HEK293 (cell line): Measurements from ENCODE around the gene AMPD2.

ENCODE experiments used
- CTCF ChIA-PET: fragments of 350-600 bp; formaldehyde crosslinking; extraction: SDS; loops from one replicate; lab custom pipeline; 2021; ENCODE audit warnings: antibody characterized with exemption; lab: Yijun Ruan, JAX
- POLR2A ChIA-PET: fragments of 300-600 bp; formaldehyde crosslinking; extraction: SDS; loops from one replicate; lab custom pipeline; 2020; ENCODE audit warnings: antibody characterized with exemption, inconsistent platforms; lab: Yijun Ruan, JAX
- H3K27ac ChIP-seq: fragments of 200-500 bp; sonication (Bioruptor generic); 2 replicates; pipeline ENCODE4 v1.5.1; 2014; ENCODE audit warnings: low read depth, low read length, control low read depth, inconsistent platforms; ENCODE audit errors: extremely low read depth
- H3K36me3 ChIP-seq, 2 experiments: fragments of 200-500 bp in 1 of 2; sonication (Bioruptor generic) in 1 of 2; 1 replicate in 1 of 2; 2 replicates in 1 of 2; pipeline ENCODE4 v1.5.1; 2014 to 2017; ENCODE audit warnings: inconsistent platforms in 2 of 2, low read length in 2 of 2; ENCODE audit not compliant: control insufficient read depth in 2 of 2, insufficient read depth in 1 of 2
- H3K4me1 ChIP-seq: fragments of 200-500 bp; sonication (Bioruptor generic); 2 replicates; pipeline ENCODE4 v1.5.1; 2014; ENCODE audit warnings: mild to moderate bottlenecking, low read length, inconsistent platforms; ENCODE audit not compliant: control insufficient read depth, insufficient read depth
- H3K4me3 ChIP-seq: 2 replicates; pipeline ENCODE4 v1.5.1; 2011; ENCODE audit warnings: low read depth, mild to moderate bottlenecking, control low read depth, low read length, moderate library complexity
- H3K9me3 ChIP-seq: fragments of 200-500 bp; sonication (Bioruptor generic); 2 replicates; pipeline ENCODE4 v1.5.1; 2014; ENCODE audit warnings: low read depth, low read length, inconsistent platforms; ENCODE audit not compliant: control insufficient read depth, insufficient read depth
- BCL11B ChIP-seq: fragments of 450-650 bp; formaldehyde crosslinking; IDR thresholded peaks from 2 replicates; pipeline ENCODE4 v1.5.1; 2016; ENCODE audit warnings: low read depth, missing biosample characterization, missing genetic modification characterization
- EGR2 ChIP-seq: fragments of 450-650 bp; formaldehyde crosslinking; IDR thresholded peaks from 2 replicates; pipeline ENCODE4 v1.5.1; 2016; ENCODE audit warnings: low read depth, missing biosample characterization, missing genetic modification characterization
- KLF9 ChIP-seq: fragments of 450-650 bp; formaldehyde crosslinking; IDR thresholded peaks from 2 replicates; pipeline ENCODE4 v1.5.1; 2016; ENCODE audit warnings: missing biosample characterization, missing genetic modification characterization, low read depth
- SALL2 ChIP-seq: fragments of 450-650 bp; formaldehyde crosslinking; IDR thresholded peaks from 2 replicates; pipeline ENCODE4 v1.5.0; 2017; ENCODE audit warnings: missing biosample characterization, mild to moderate bottlenecking, missing genetic modification characterization, borderline replicate concordance
- ZBTB48 ChIP-seq: fragments of 450-650 bp; formaldehyde crosslinking; IDR thresholded peaks from 2 replicates; pipeline ENCODE4 v1.5.1; 2016; ENCODE audit warnings: missing biosample characterization, missing genetic modification characterization
- ZFP37 ChIP-seq: fragments of 450-650 bp; formaldehyde crosslinking; IDR thresholded peaks from 2 replicates; pipeline ENCODE4 v1.5.1; 2016; ENCODE audit warnings: missing biosample characterization, missing genetic modification characterization
- ZFP41 ChIP-seq: fragments of 450-650 bp; formaldehyde crosslinking; IDR thresholded peaks from 2 replicates; pipeline ENCODE4 v1.5.1; 2016; ENCODE audit warnings: missing biosample characterization, missing genetic modification characterization, borderline replicate concordance
- ZNF146 ChIP-seq: fragments of 450-650 bp; formaldehyde crosslinking; IDR thresholded peaks from 2 replicates; pipeline ENCODE4 v1.5.1; 2016; ENCODE audit warnings: missing biosample characterization, missing genetic modification characterization
- ZNF175 ChIP-seq: fragments of 450-650 bp; formaldehyde crosslinking; IDR thresholded peaks from 2 replicates; pipeline ENCODE4 v1.5.1; 2016; ENCODE audit warnings: missing biosample characterization, missing genetic modification characterization
- ZNF211 ChIP-seq: fragments of 450-650 bp; formaldehyde crosslinking; IDR thresholded peaks from 2 replicates; pipeline ENCODE4 v1.5.1; 2016; ENCODE audit warnings: low read depth, missing biosample characterization, missing genetic modification characterization
- ZNF214 ChIP-seq: fragments of 450-650 bp; formaldehyde crosslinking; IDR thresholded peaks from 2 replicates; pipeline ENCODE4 v1.5.1; 2017; ENCODE audit warnings: missing biosample characterization, mild to moderate bottlenecking, missing genetic modification characterization, borderline replicate concordance
- ZNF223 ChIP-seq: fragments of 450-650 bp; formaldehyde crosslinking; IDR thresholded peaks from 2 replicates; pipeline ENCODE4 v1.5.1; 2016; ENCODE audit warnings: missing biosample characterization, missing genetic modification characterization
- ZNF24 ChIP-seq: fragments of 450-650 bp; formaldehyde crosslinking; IDR thresholded peaks from 2 replicates; pipeline ENCODE4 v1.5.1; 2016; ENCODE audit warnings: missing biosample characterization, missing genetic modification characterization
- ZNF26 ChIP-seq: fragments of 450-650 bp; formaldehyde crosslinking; IDR thresholded peaks from 2 replicates; pipeline ENCODE4 v1.5.1; 2016; ENCODE audit warnings: missing biosample characterization, missing genetic modification characterization
- ZNF266 ChIP-seq: fragments of 450-650 bp; formaldehyde crosslinking; IDR thresholded peaks from 2 replicates; pipeline ENCODE4 v1.5.1; 2016; ENCODE audit warnings: missing biosample characterization, missing genetic modification characterization, low read depth
- ZNF341 ChIP-seq: fragments of 450-650 bp; formaldehyde crosslinking; IDR thresholded peaks from 2 replicates; pipeline ENCODE4; 2016; ENCODE audit warnings: low read depth, missing biosample characterization, missing genetic modification characterization
- ZNF350 ChIP-seq: fragments of 450-650 bp; formaldehyde crosslinking; IDR thresholded peaks from 2 replicates; pipeline ENCODE4 v1.5.0; 2017; ENCODE audit warnings: missing biosample characterization, mild to moderate bottlenecking, missing genetic modification characterization
- ZNF394 ChIP-seq: fragments of 450-650 bp; formaldehyde crosslinking; IDR thresholded peaks from 2 replicates; pipeline ENCODE4 v1.5.1; 2016; ENCODE audit warnings: missing biosample characterization, missing genetic modification characterization, mild to moderate bottlenecking, moderate library complexity, borderline replicate concordance
- ZNF404 ChIP-seq: fragments of 450-650 bp; formaldehyde crosslinking; IDR thresholded peaks from 2 replicates; pipeline ENCODE4 v1.5.1; 2017; ENCODE audit warnings: missing biosample characterization, missing genetic modification characterization
- ZNF426 ChIP-seq: fragments of 450-650 bp; formaldehyde crosslinking; IDR thresholded peaks from 2 replicates; pipeline ENCODE4 v1.5.1; 2017; ENCODE audit warnings: missing biosample characterization, missing genetic modification characterization, mild to moderate bottlenecking, inconsistent platforms, moderate library complexity
- ZNF433 ChIP-seq: fragments of 450-650 bp; formaldehyde crosslinking; IDR thresholded peaks from 2 replicates; pipeline ENCODE4 v1.5.1; 2016; ENCODE audit warnings: missing biosample characterization, missing genetic modification characterization, low read depth
- ZNF501 ChIP-seq: fragments of 450-650 bp; formaldehyde crosslinking; IDR thresholded peaks from 2 replicates; pipeline ENCODE4 v1.5.1; 2016; ENCODE audit warnings: missing biosample characterization, missing genetic modification characterization
- ZNF548 ChIP-seq: fragments of 450-650 bp; formaldehyde crosslinking; IDR thresholded peaks from 2 replicates; pipeline ENCODE4 v1.5.1; 2016; ENCODE audit warnings: missing biosample characterization, missing genetic modification characterization
- ZNF549 ChIP-seq: fragments of 450-650 bp; IDR thresholded peaks from 2 replicates; pipeline ENCODE4 v1.5.1; 2018; ENCODE audit warnings: missing biosample characterization, missing genetic modification characterization, mild to moderate bottlenecking, inconsistent platforms, moderate library complexity
- ZNF560 ChIP-seq: fragments of 450-650 bp; formaldehyde crosslinking; IDR thresholded peaks from 2 replicates; pipeline ENCODE4 v1.5.1; 2017; ENCODE audit warnings: missing biosample characterization, missing genetic modification characterization, borderline replicate concordance
- ZNF561 ChIP-seq: fragments of 450-650 bp; IDR thresholded peaks from 2 replicates; pipeline ENCODE4 v1.5.1; 2018; ENCODE audit warnings: missing biosample characterization, missing genetic modification characterization, borderline replicate concordance
- ZNF629 ChIP-seq: fragments of 450-650 bp; formaldehyde crosslinking; IDR thresholded peaks from 2 replicates; pipeline ENCODE4 v1.5.1; 2017; ENCODE audit warnings: missing biosample characterization, missing genetic modification characterization
- ZNF664 ChIP-seq: fragments of 450-650 bp; formaldehyde crosslinking; IDR thresholded peaks from 2 replicates; pipeline ENCODE4 v1.5.1; 2016; ENCODE audit warnings: missing biosample characterization, missing genetic modification characterization
- ZNF677 ChIP-seq: fragments of 450-650 bp; IDR thresholded peaks from 2 replicates; pipeline ENCODE4 v1.5.0; 2018; ENCODE audit warnings: missing biosample characterization, mild to moderate bottlenecking, missing genetic modification characterization, moderate library complexity
- ZNF776 ChIP-seq: fragments of 450-650 bp; formaldehyde crosslinking; IDR thresholded peaks from 2 replicates; pipeline ENCODE4 v1.5.0; 2017; ENCODE audit warnings: missing biosample characterization, missing genetic modification characterization, borderline replicate concordance
- ZNF843 ChIP-seq: fragments of 450-650 bp; formaldehyde crosslinking; IDR thresholded peaks from 2 replicates; pipeline ENCODE4 v1.5.1; 2016; ENCODE audit warnings: missing biosample characterization, missing genetic modification characterization
- ZSCAN16 ChIP-seq: fragments of 450-650 bp; formaldehyde crosslinking; IDR thresholded peaks from 2 replicates; pipeline ENCODE4 v1.5.1; 2016; ENCODE audit warnings: missing biosample characterization, missing genetic modification characterization
- ZSCAN30 ChIP-seq: fragments of 450-650 bp; IDR thresholded peaks from 2 replicates; pipeline ENCODE4 v1.5.1; 2018; ENCODE audit warnings: missing biosample characterization, mild to moderate bottlenecking, missing genetic modification characterization, moderate library complexity
- TF ChIP-seq, protein P1 (sequence below): fragments of 450-650 bp; formaldehyde crosslinking; IDR thresholded peaks from 2 replicates; pipeline ENCODE4 v1.5.1; 2017; ENCODE audit warnings: missing biosample characterization, missing genetic modification characterization
- TF ChIP-seq, protein P2 (sequence below): fragments of 450-650 bp; formaldehyde crosslinking; IDR thresholded peaks from 2 replicates; pipeline ENCODE4 v1.5.1; 2016; ENCODE audit warnings: missing biosample characterization, missing genetic modification characterization
- TF ChIP-seq, protein P3 (sequence below): IDR thresholded peaks from 2 replicates; pipeline ENCODE4 v1.6.1; 2011; ENCODE audit warnings: mild to moderate bottlenecking, low read depth, low read length, borderline replicate concordance

Gene AMPD2

DNA sequence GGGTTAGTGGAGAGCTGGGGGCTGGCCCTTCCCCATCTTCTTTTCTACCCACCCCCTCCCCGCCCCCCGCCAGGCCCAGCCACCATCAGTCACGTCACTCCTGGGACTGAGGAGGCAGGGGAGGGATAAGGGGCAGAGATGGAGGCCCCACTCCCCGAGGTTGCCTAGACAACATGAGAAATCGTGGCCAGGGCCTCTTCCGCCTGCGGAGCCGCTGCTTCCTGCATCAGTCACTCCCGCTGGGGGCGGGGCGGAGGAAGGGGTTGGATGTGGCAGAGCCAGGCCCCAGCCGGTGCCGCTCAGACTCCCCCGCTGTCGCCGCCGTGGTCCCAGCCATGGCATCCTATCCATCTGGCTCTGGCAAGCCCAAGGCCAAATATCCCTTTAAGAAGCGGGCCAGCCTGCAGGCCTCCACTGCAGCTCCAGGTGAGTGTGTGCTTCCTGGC, 1.2 kb downstream of the AMPD2 start (continued):
- TF ChIP-seq, protein P1, sequence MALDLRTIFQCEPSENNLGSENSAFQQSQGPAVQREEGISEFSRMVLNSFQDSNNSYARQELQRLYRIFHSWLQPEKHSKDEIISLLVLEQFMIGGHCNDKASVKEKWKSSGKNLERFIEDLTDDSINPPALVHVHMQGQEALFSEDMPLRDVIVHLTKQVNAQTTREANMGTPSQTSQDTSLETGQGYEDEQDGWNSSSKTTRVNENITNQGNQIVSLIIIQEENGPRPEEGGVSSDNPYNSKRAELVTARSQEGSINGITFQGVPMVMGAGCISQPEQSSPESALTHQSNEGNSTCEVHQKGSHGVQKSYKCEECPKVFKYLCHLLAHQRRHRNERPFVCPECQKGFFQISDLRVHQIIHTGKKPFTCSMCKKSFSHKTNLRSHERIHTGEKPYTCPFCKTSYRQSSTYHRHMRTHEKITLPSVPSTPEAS (tag by site-specific recombination), result no peak
- TF ChIP-seq ZNF266 (tag by site-specific recombination) (no peak), ZFP41 (tag by site-specific recombination) (no peak), ZNF146 (no peak), ZNF629 (tag by site-specific recombination) (no peak; the same call in 1 of the 2 replicates), ZSCAN16 (tag by site-specific recombination) (no peak), ZNF677 (tag by site-specific recombination) (no peak), ZNF394 (tag by site-specific recombination) (no peak), ZNF24 (tag by site-specific recombination) (no peak), ZFP37 (tag by site-specific recombination) (no peak), ZNF548 (no peak), KLF9 (tag by site-specific recombination) (peak; percentile 70), ZNF426 (tag by site-specific recombination) (no peak), ZNF211 (no peak), ZNF175 (tag by site-specific recombination) (no peak), ZNF223 (tag by site-specific recombination) (no peak), BCL11B (tag by site-specific recombination) (no peak), ZNF26 (no peak), ZBTB48 (tag by site-specific recombination) (peak; percentile 14; the same call in 1 of the 2 replicates), EGR2 (tag by site-specific recombination) (peak; percentile 9; the same call in 1 of the 2 replicates), ZNF214 (tag by site-specific recombination) (no peak), ZSCAN30 (tag by site-specific recombination) (no peak), ZNF433 (tag by site-specific recombination) (no peak), ZNF404 (tag by site-specific recombination) (no peak), ZNF350 (no peak)
- TF ChIP-seq, protein P2, sequence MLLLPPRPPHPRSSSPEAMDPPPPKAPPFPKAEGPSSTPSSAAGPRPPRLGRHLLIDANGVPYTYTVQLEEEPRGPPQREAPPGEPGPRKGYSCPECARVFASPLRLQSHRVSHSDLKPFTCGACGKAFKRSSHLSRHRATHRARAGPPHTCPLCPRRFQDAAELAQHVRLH, result no peak

- H3K36me3 ChIP-seq, result peaks cover 0 to 15% of the 10 kb centered on the region in 2 experiments; a peak in 1 of 3 replicates
- H3K27ac ChIP-seq, result no peak overlapping the region; the same call in 1 of the 2 replicates
- peak overlapping the region; percentile 73 for H3K4me3 ChIP-seq
- H3K9me3 ChIP-seq, result no peaks in the 10 kb centered on the region
- ChIA-PET POLR2A (interaction anchor here (1.2 kb wide), 1 partner anchor 73 kb away, joined by 3 read pairs; the partner anchor contains the start of gene GNAI3), CTCF (interaction anchor here (1.1 kb wide), 1 partner anchor 90 kb away, joined by 4 read pairs; no protein-coding TSS in a partner anchor)
- peaks cover 4% of the 10 kb centered on the region; the same call in 1 of the 2 replicates for H3K4me1 ChIP-seq
- TF ChIP-seq ZNF664 (tag by site-specific recombination) (no peak), ZNF560 (no peak), ZNF549 (tag by site-specific recombination) (no peak), ZNF341 (tag by site-specific recombination) (no peak), ZNF501 (tag by site-specific recombination) (no peak), ZNF561 (tag by site-specific recombination) (no peak), ZNF776 (tag by site-specific recombination) (no peak), ZNF211 (no peak), SALL2 (tag by site-specific recombination) (no peak), ZNF843 (no peak)
- TF ChIP-seq, protein P3, sequence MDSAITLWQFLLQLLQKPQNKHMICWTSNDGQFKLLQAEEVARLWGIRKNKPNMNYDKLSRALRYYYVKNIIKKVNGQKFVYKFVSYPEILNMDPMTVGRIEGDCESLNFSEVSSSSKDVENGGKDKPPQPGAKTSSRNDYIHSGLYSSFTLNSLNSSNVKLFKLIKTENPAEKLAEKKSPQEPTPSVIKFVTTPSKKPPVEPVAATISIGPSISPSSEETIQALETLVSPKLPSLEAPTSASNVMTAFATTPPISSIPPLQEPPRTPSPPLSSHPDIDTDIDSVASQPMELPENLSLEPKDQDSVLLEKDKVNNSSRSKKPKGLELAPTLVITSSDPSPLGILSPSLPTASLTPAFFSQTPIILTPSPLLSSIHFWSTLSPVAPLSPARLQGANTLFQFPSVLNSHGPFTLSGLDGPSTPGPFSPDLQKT, result no peak
Measured at GRCh38 chr1:109621379-109622136, 1.9 kb downstream of the AMPD2 start.
